HG02610 (cell line): ENCODE results near the gene CBX6.

Experiments
- ATAC-seq: cut with Tn5 transposase; IDR thresholded peaks from one replicate; pipeline ENCODE4 v1.9.1; 2021; ENCODE audit warnings: mild to moderate bottlenecking, moderate library complexity; ENCODE audit not compliant: unreplicated experiment

Gene CBX6

DNA sequence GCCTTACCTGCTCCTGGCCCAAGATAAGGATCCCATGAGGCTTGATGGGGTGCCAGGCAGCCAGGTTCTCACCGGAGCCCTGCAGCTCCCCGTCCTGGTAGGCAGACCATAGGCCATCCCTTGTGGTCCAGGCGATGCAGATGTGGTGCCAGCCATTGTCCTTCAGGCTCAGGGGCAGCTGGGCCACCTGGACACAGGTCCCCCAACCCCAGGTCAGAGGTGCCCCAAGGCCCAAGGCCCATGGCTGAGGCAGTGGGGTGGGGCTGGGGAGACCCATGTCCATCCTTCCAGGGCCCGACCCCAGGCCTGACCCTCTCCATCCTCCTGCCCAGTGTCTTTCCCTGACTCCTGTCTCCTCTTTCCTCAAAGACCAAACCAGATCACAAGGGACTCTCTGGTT is 48.9 kb downstream of the CBX6 start:
- no peak for ATAC-seq

DNA sequence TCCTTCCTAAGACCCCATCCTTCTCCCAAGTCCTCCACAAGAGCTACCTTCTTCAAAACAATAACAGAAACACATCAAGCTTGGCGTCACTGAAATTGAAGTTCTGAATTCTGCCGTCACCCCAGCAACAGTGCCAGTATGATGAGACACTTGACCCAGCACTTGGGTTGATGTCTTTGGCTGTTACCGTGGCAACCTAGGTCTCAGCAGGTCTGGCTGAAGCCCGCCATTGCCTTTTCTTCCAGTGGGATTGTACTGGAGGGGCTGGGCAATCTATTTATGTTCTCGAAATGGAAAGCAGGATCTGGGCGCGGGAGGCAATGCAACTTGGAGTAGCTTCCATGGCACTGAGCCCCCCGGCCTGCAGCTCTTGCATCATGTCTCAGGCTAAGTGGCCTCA is 52.0 kb downstream of the CBX6 start:
- no peak for ATAC-seq

DNA sequence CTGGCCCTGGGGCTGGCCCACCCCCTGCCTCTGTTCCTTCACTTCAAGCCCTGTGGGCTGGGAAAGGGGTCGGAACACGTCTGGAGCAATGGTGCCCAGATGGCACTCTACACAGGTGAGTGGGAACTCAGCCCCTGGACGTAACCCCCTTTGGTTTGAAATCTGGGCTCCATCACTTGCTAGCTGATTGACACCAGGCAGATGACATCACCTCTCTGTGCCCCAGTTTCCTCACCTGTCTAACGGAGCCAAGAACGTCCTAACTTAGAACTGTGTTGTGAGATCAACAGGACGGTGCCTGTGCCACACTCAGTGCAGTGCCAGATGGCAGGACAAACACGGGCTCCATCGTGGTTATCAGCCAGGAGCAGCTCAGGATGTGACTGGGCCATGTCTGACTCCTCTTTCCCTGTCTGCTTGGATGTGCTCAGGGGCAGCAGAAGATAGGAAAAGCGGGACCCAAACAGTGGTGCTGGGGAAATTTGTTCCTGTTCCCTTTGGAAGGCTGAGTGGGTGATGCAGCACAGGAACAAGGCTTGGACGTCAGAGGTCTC is 52.6 kb downstream of the CBX6 start:
- ATAC-seq: no peak

DNA sequence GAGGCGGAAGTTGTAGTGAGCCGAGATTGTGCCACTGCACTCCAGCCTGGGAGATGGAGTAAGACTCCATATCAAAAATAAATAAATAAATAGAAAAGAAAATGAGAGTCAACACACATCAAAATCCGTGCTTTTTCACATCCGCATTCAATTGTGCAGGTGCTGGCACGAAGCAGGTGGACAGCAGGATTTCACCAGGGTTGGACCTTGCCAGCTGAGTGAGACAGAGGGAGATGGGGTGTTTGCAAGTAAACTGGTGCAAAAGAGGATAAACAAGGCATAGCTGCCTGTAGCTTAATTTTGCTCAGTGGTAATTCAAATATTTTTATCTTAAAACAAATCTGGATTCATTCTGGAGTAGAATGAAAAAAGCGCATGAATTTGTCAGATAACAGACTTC is 54.8 kb downstream of the CBX6 start:
- no peak for ATAC-seq

- ATAC-seq: no peak
These were observed 56.2 kb downstream of the CBX6 start for GRCh38 chr22:38815842-38816241.
